GM12878 (cell line): ENCODE measurements around the gene PRICKLE4. TPM values are rescaled to one million over a fixed set of nuclear protein-coding genes. Genes with fewer than 3 reads are reported as not detected.
A peak's percentile ranks its signal among the peaks of the same experiment; 100 is the strongest.

ENCODE experiments used
- ATAC-seq: fragments of 200-7000 bp; cut with Tn5 transposase; 3 replicates; pipeline ENCODE4 v1.9.1; 2020; ENCODE audit warnings: mild to moderate bottlenecking, moderate library complexity
- BruUV-seq: library from RNA; stranded (reverse); fragments of 400-500 nt; replicated peaks from 2 replicates; lab custom pipeline; 2021; lab: Mats Ljungman, UMichigan
- CTCF ChIA-PET: fragments of 300-600 bp; sonication (Branson Sonifier 250); formaldehyde crosslinking; extraction: SDS; loops from one replicate; lab custom pipeline; 2021; ENCODE audit warnings: inconsistent platforms; lab: Yijun Ruan, JAX
- POLR2A ChIA-PET: fragments of 350-600 bp; formaldehyde crosslinking; extraction: SDS; loops from one replicate; lab custom pipeline; 2021; ENCODE audit warnings: inconsistent platforms; lab: Charles Lee
- RAD21 ChIA-PET: fragments of 300-600 bp; sonication (Branson Sonifier 250); formaldehyde crosslinking; loops from one replicate; lab custom pipeline; 2023; ENCODE audit warnings: antibody characterized with exemption; ENCODE audit not compliant: unreplicated experiment; lab: Charles Lee
- SMC1A ChIA-PET: fragments of 300-600 bp; sonication (Branson Sonifier 250); formaldehyde crosslinking; loops from one replicate; lab custom pipeline; 2023; ENCODE audit not compliant: unreplicated experiment, uncharacterized antibody; lab: Charles Lee
- DNase-seq: peaks from one replicate; pipeline ENCODE4 v3.0.0-alpha.2; 2011; ENCODE audit warnings: low read depth, low spot score
- FAIRE-seq: peaks from 3 replicates; lab custom pipeline; 2011; peaks lifted over from hg19 to GRCh38; lab: Jason Lieb, UNC
- H2AFZ ChIP-seq: 2 replicates; pipeline ENCODE4 v1.6.0; 2011; ENCODE audit warnings: low read depth, low read length, control low read depth; ENCODE audit not compliant: control insufficient read depth
- H3K27ac ChIP-seq: 2 replicates; pipeline ENCODE4 v1.5.1; 2011; ENCODE audit warnings: control low read depth; ENCODE audit not compliant: control insufficient read depth, insufficient read depth
- H3K27me3 ChIP-seq, 2 experiments: replicated peaks in 1 of 2; 2 replicates each; pipeline versions ENCODE4 v1.6.0 to v1.6.1; 2011; ENCODE audit warnings: low read length in 1 of 2; ENCODE audit not compliant: control insufficient read depth in 2 of 2, insufficient read depth in 2 of 2
- H3K36me3 ChIP-seq, 2 experiments: 2 replicates each; pipeline ENCODE4 v1.5.1; 2011; ENCODE audit warnings: low read length in 1 of 2; ENCODE audit not compliant: control insufficient read depth in 2 of 2, insufficient read depth in 2 of 2
- H3K4me1 ChIP-seq: 2 replicates; pipeline ENCODE4 v1.6.1; 2011; ENCODE audit warnings: mild to moderate bottlenecking, low read length, moderate library complexity, mixed read lengths; ENCODE audit not compliant: control insufficient read depth, insufficient read depth
- H3K4me2 ChIP-seq: 2 replicates; pipeline ENCODE4 v1.6.0; 2011; ENCODE audit warnings: control low read depth; ENCODE audit not compliant: control insufficient read depth, insufficient read depth
- H3K4me3 ChIP-seq: fragments of 200-600 bp; sonication (generic); 2 replicates; pipeline ENCODE4 v1.5.1; 2016
- H3K79me2 ChIP-seq: 2 replicates; pipeline ENCODE4 v1.6.0; 2011; ENCODE audit warnings: low read length; ENCODE audit not compliant: control insufficient read depth, insufficient read depth
- H3K9ac ChIP-seq: 2 replicates; pipeline ENCODE4 v1.8.0; 2011; ENCODE audit warnings: low read length, control low read depth, mixed read lengths; ENCODE audit not compliant: control insufficient read depth, insufficient read depth
- H3K9me3 ChIP-seq: replicated peaks from 3 replicates; pipeline ENCODE4 v1.5.1; 2011; ENCODE audit warnings: mild to moderate bottlenecking, low read length; ENCODE audit not compliant: control insufficient read depth, insufficient read depth
- H4K20me1 ChIP-seq: 2 replicates; pipeline ENCODE4 v1.6.0; 2011; ENCODE audit not compliant: control insufficient read depth, insufficient read depth
- CREB1 ChIP-seq: IDR thresholded peaks from 2 replicates; pipeline ENCODE4 v1.6.1; 2012; ENCODE audit warnings: low read depth, mild to moderate bottlenecking, inconsistent platforms
- PKNOX1 ChIP-seq: fragments of 450-650 bp; IDR thresholded peaks from 2 replicates; pipeline ENCODE4 v1.6.1; 2016; ENCODE audit warnings: mild to moderate bottlenecking
- WGBS: methylation state at CpG from one replicate; pipeline ENCODE4 v1.1.6; 2016; ENCODE audit warnings: low lambda C conversion rate; ENCODE audit not compliant: insufficient replicate concordance, insufficient coverage; ENCODE audit errors: missing lambda C conversion rate; 5-methylcytosine and 5-hydroxymethylcytosine counted together
- in situ Hi-C: fragments of 300-500 bp; cut with MboI; formaldehyde crosslinking; loops from 9 replicates; pipeline ENCODE4 v1.14.3; 2018; ENCODE audit warnings: mixed read lengths
- intact Hi-C: fragments of 100-400 bp; cut with micrococcal nuclease; formaldehyde crosslinking; loops from one replicate; pipeline ENCODE4 v1.14.2; 2022; ENCODE audit not compliant: unreplicated experiment
- polyA plus RNA-seq, 11 experiments: library from polyadenylated mRNA; depleted of rRNA in 4 of 11; unstranded in 6 of 11; stranded (reverse) in 5 of 11; fragments of >200 nt; fragmentation: Nextera tagmentation in 4 of 11; fragmentation: Illumina TruSeq in 1 of 11; extraction: Ambion mirVana in 4 of 11; extraction: Trizol in 1 of 11; gene quantifications; 1 replicate in 1 of 11; 2 replicates in 10 of 11; pipeline versions ENCODE4 v1.2.1 to v1.2.3, GENCODE V29; 2011 to 2016; ENCODE audit warnings: inconsistent platforms in 2 of 11, missing spikeins in 2 of 11, low read depth in 1 of 11
- total RNA-seq, 4 experiments: library from RNA; depleted of rRNA in 3 of 4; stranded (reverse); fragments of >200 nt in 3 of 4; fragmentation: Illumina TruSeq in 1 of 4; extraction: Trizol in 1 of 4; gene quantifications; 2 replicates each; pipeline versions ENCODE4 v1.2.1 to v1.2.3, GENCODE V29; 2013 to 2021
- TF ChIP-seq, protein P1 (sequence below): IDR thresholded peaks from 2 replicates; pipeline ENCODE4 v1.6.1; 2011; ENCODE audit warnings: borderline replicate concordance, low read depth, mild to moderate bottlenecking, moderate library complexity, mixed read lengths, low read length; ENCODE audit not compliant: insufficient read depth; ENCODE audit errors: extremely low read length

The PRICKLE4 gene
- total and polyA plus RNA-seq, 10 of the 15 experiments (the other 5 are each of a cell fraction or from before 2014, with no cell fraction given), result 0.33 to 0.85 (median 0.35) TPM; not detected in 7

GRCh38 chr6:41767112-41767833, 13.3 kb upstream of the PRICKLE4 start:
- intact Hi-C loops (no loop called here), in situ Hi-C loops (loop anchor here (5.0 kb wide), 1 partner anchor 165 kb away; no protein-coding TSS in a partner anchor)
- Histone ChIP-seq H3K9ac (no peak overlapping the region), H2AFZ (no peak overlapping the region), H3K4me1 (peaks cover 9% of the 10 kb centered on the region), H3K27me3 (no peaks in the 10 kb centered on the region), H3K9me3 (no peaks in the 10 kb centered on the region), H3K79me2 (no peaks in the 10 kb centered on the region), H4K20me1 (no peaks in the 10 kb centered on the region), H3K36me3 (peaks cover 1 to 6% of the 10 kb centered on the region in 2 experiments; a peak in 2 of 4 replicates), H3K4me2 (no peak overlapping the region), H3K4me3 (no peak overlapping the region), H3K27ac (no peak overlapping the region)
- CTCF ChIA-PET, result interaction anchor here (1.1 kb wide), 1 partner anchor 79 kb away, joined by 3 read pairs; no protein-coding TSS in a partner anchor
- DNase-seq, result no peak
- RAD21 ChIA-PET, result no interaction called here
- ATAC-seq, result peak; percentile 59
- no TSS peak for BruUV-seq
- FAIRE-seq, result no peak
- SMC1A ChIA-PET, result no interaction called here
- no peak for TF ChIP-seq CREB1
- POLR2A ChIA-PET, result no interaction called here
- WGBS, result 60% methylated on average over 12 of the region's 12 CpGs

GRCh38 chr6:41768545-41769308, 11.9 kb upstream of the PRICKLE4 start:
- FAIRE-seq, result no peak
- no peak overlapping the region for H3K4me3 ChIP-seq
- no peak overlapping the region for H3K4me2 ChIP-seq
- SMC1A ChIA-PET, result no interaction called here
- 0 out of 2 replicates have a peak, but pooled peaks have one; percentile 15 for TF ChIP-seq PKNOX1
- TF ChIP-seq, protein P1, sequence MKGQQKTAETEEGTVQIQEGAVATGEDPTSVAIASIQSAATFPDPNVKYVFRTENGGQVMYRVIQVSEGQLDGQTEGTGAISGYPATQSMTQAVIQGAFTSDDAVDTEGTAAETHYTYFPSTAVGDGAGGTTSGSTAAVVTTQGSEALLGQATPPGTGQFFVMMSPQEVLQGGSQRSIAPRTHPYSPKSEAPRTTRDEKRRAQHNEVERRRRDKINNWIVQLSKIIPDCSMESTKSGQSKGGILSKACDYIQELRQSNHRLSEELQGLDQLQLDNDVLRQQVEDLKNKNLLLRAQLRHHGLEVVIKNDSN, result no peak
- TF ChIP-seq, all 136 proteins: peak for 1
- H4K20me1 ChIP-seq, result no peaks in the 10 kb centered on the region
- CTCF ChIA-PET, result no interaction called here
- H3K9me3 ChIP-seq, result no peaks in the 10 kb centered on the region
- peaks cover 1 to 8% of the 10 kb centered on the region in 2 experiments; a peak in 2 of 4 replicates for H3K36me3 ChIP-seq
- POLR2A ChIA-PET, result interaction anchor here (0.6 kb wide), 1 partner anchor 20 kb away, joined by 3 read pairs; no protein-coding TSS in a partner anchor
- no peak overlapping the region for H2AFZ ChIP-seq
- DNase-seq (no peak), ATAC-seq (peak; percentile 67)
- H3K79me2 ChIP-seq, result no peaks in the 10 kb centered on the region
- no peak overlapping the region for H3K9ac ChIP-seq
- RAD21 ChIA-PET, result no interaction called here
- intact Hi-C loops, result no loop called here
- H3K27ac ChIP-seq, result no peak overlapping the region
- BruUV-seq, result no TSS peak
- in situ Hi-C loops, result loop anchor here (5.0 kb wide), 1 partner anchor 166 kb away; no protein-coding TSS in a partner anchor
- peaks cover 9% of the 10 kb centered on the region for H3K4me1 ChIP-seq
- H3K27me3 ChIP-seq, result no peaks in the 10 kb centered on the region
- WGBS, result 52% methylated on average over 10 of the region's 10 CpGs
